ENCODE results near the gene FRMPD4.
"Not testable (repeated sequence)": the region's sequence is repeated elsewhere in the genome, so short reads cannot be mapped to it uniquely, and the experiment has no call there.

Gene FRMPD4

GRCh38 chrX:12538096-12538495 lies 399.8 kb downstream of the FRMPD4 start:
- DNase-seq (ENCODE audit: low read depth), result not testable (repeated sequence)

DNA sequence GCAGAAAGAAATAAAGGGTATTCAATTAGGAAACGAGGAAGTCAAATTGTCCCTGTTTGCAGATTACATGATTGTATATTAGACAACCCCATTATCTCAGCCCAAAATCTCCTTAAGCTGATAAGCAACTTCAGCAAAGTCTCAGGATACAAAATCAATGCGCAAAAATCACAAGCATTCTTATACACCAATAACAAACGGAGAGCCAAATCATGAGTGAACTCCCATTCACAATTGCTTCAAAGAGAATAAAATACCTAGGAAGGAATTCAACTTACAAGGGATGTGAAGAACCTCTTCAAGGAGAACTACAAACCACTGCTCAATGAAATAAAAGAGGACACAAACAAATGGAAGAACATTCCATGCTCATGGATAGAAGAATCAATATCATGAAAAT lies 404.0 kb downstream of the FRMPD4 start:
- DNase-seq (ENCODE audit: low read depth), result not testable (repeated sequence)

DNA sequence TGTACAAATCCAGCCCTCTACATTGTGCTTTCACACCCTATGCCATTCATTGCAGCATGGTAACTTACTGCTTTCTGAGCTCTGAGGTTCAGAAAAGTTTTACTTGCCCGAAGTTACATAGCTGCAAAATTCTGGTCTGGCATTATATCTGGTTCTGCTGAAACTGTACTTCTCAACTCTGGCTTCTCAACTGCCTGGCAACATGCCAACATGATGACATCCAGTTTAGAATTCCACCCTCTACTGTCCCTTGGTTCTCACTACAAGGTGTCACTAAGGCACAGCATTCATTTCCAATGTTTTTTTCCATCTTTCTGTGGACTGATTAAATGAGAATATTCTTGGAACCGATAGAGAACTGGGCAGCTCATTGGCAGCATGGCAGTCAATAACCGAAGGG lies 410.1 kb downstream of the FRMPD4 start:
- no peak for DNase-seq (ENCODE audit: low read depth)

DNA sequence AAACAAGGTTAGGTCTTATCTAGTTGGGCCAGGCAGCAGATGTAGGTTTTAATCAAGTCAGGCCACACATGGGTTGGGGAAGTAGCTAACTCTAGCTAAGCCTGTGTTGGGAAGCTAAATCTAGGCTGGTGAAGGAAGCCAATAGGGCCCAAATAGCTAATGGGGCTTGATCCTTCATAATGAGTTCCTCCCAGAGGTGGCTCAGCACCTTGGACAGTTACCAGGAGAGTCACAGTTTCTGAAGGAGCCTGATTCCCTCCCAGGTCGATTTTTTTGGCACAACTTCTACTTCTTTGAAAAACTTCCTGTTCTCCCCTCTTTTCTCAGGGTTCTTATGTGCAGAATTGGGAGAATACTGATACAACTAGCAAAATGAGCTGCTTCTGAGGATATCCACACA lies 410.5 kb downstream of the FRMPD4 start:
- DNase-seq (ENCODE audit: low read depth), result no peak

DNA sequence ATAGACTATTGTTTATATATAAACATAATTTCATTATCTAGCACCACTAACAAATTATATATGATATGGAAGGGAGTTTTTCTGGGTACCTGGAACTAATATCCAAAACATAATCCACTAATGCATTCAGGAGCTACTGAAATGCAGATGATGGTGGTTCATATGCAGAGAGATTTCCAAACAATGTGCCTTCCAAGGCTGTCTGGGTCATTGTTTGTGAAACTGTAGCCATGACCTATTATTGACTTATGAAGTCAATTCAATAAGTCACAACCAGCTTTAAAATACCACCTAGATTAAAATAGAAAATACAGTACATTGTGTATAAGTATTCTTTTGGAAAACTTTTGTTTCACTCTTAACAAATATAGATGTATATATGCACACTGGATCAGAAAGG lies 415.9 kb downstream of the FRMPD4 start:
- DNase-seq (ENCODE audit: low read depth), result no peak

GRCh38 chrX:12563121-12563520 lies 424.8 kb downstream of the FRMPD4 start:
- DNase-seq (ENCODE audit: low read depth), result no peak

DNA sequence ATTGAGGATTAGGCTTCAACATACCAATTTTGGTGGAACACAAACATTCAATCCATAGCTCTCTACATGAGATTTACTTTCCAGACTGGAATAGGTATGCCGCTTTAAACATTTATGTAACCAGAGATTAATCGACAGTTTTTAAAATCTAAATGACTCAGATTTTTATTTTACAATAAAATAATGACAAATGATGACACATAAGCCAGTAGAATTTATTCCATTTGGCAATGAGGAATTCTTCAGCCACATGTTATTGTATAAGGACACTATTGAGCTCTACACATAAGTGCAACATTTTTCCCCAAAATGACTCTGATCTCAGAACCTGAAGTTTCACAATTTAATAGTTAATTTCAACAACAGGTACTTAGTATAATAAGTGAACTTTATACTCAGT lies 425.9 kb downstream of the FRMPD4 start:
- DNase-seq (ENCODE audit: low read depth), result no peak

- DNase-seq (ENCODE audit: low read depth), result no peak
Measured at GRCh38 chrX:12567857-12568256, 429.6 kb downstream of the FRMPD4 start.

DNA sequence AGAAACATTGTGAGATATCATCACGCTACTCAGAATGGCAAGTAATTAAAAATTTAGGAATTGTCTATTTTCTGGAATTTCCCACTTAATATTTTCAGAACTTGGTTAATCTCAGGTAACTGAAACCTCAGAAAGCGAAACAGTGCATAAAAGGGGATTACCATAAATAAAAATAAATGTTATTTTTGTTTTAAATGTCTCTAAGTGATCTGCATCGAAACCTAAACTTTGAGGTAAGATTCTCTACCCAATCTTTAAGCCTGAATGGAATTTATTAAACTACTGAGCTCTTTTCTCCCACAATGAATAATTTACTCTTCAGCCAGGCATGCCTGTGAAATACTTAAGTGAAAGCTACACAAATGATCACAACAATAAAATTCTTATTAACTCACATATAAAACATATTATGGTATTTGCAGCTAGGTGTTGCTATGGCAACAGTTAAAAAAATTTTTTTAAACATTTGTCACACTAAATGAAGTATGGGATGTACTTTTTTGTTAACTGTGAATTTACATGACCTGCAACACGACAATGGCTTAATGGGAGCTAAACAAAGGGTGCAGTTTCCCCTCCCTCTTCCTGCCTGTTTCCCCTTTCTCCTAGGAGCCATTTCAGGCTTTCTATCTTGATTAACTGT lies 432.7 kb downstream of the FRMPD4 start:
- no peak for DNase-seq (ENCODE audit: low read depth)

GRCh38 chrX:12579311-12579710 lies 441.0 kb downstream of the FRMPD4 start:
- no peak for DNase-seq (ENCODE audit: low read depth)

DNA sequence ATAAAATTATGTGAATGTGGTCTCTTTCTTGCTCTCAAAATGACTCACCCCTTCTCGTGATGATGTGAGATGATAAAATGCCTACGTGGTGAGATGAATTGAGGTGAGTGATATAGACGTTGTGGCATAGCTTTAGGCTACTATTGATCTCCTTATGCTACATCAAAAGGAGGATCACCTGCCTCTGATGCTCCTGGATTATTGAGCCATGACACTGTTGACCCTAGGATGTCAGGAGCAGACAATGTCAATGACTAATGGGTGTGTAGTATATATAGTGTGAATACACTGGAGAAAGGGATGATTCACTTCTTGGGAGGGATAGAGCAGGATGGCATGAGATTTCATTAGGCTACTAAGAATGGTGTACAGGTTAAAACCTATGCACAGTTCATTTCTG lies 442.3 kb downstream of the FRMPD4 start:
- DNase-seq (ENCODE audit: low read depth), result no peak

DNA sequence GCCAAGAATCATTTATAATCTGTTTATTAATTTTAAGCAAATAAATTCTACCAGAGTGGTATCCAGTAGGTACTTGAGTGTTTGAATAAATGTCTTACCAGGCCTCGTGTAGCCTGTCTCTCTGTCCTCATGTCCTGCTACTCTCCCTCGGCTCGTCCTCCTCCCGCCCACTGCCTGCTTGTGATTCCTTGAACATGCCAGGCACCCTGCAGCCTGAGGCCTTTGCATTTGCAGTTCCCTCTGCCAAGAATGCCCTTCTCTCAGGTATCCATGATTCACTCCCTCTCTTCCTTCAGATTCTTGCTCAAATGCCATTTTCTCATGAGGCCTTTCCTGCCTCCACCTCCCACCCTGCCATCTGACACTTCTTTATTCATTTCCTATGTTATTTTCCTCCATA lies 443.3 kb downstream of the FRMPD4 start:
- no peak for DNase-seq (ENCODE audit: low read depth)

- DNase-seq (ENCODE audit: low read depth), result no peak
Measured at GRCh38 chrX:12582649-12583048, 444.4 kb downstream of the FRMPD4 start.

DNA sequence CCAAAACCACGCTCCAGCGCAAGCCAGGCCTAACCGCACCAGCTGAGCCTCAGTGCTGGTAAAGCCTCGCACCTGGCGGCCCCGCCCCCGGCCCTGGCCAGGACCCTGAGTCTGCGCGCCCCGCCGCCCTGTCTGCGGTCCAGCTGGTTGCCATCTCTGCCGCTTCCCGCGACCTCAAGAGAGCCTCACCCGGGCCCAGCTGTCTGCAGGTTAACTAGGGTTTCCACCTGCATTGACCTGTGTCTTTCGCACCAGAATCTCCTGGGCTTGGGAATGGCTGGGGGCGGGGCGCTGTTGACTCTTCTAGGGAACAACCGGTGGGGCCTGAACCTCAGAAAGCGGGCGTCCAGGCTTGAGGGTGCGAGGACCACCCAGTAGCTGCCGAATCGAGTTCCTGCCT lies 445.3 kb downstream of the FRMPD4 start:
- DNase-seq (ENCODE audit: low read depth), result no peak

GRCh38 chrX:12595720-12596119 lies 457.4 kb downstream of the FRMPD4 start:
- no peak for DNase-seq (ENCODE audit: low read depth)

- peak; percentile 64 for DNase-seq (ENCODE audit: low read depth)
Measured at GRCh38 chrX:12610079-12610478, 471.8 kb downstream of the FRMPD4 start.

- no peak for DNase-seq (ENCODE audit: low read depth)
Measured at GRCh38 chrX:12611471-12611870, 473.2 kb downstream of the FRMPD4 start.

DNA sequence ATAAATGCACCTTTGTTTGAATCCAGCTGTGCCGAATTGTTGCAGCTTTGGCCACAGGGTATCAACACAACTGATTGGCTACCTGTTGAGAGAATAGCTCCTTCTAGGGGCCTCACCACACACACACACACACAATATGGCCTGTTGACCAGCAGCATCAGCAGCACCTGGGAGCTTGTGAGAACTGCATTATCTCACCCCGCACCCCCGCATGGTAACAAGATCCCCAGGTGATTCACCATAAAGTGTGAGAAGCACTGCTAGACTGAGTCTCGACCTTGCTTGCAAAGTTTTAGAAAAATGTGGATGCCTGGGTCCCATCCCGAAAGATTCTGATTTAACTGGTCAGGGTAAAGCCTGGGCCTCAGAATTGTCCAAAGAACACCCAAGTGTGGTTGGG lies 476.0 kb downstream of the FRMPD4 start:
- no peak for DNase-seq (ENCODE audit: low read depth)

GRCh38 chrX:12615061-12615460 lies 476.8 kb downstream of the FRMPD4 start:
- DNase-seq (ENCODE audit: low read depth), result no peak

DNA sequence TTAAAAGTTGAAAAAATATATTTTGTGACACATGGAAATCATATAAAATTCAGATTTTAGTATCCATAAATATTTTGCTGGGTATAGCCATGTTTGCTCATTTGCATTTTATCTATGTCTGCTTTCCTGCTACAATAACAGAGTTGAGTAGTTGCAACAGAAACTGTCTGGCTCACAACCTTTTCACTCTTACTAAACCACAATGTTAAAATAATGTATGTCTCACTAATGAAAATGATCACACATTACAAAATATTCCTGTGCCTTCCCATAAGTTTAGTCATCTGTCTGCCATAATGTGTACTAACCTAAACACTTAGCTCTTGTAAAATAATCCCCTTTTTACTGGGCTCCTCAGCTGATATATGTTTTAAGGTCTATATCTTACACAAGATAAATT lies 479.0 kb downstream of the FRMPD4 start:
- no peak for DNase-seq (ENCODE audit: low read depth)

- DNase-seq (ENCODE audit: low read depth), result no peak
Measured at GRCh38 chrX:12647230-12647629, 509.0 kb downstream of the FRMPD4 start.

- no peak for DNase-seq (ENCODE audit: low read depth)
Measured at GRCh38 chrX:12648995-12649394, 510.7 kb downstream of the FRMPD4 start.

DNA sequence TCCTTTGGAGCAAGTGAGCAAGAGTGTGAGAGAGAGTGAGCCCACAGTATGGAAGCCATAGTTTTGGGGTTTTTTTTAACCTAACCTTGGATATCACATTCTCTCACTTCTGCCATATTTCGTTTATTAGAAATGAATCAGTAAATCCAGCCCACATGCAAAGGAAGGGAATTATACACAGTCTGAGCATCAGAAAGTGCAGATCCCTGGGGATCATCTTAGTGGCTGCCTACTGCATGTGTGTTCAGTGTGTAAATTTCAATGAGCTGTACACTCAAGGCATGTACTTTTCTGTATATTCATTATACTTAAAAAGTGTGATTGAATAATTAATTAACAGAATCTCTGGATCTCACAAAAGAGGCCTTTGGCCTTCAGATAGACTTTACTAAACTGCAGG lies 519.2 kb downstream of the FRMPD4 start:
- DNase-seq (ENCODE audit: low read depth), result no peak

GRCh38 chrX:12657881-12658280 lies 519.6 kb downstream of the FRMPD4 start:
- DNase-seq (ENCODE audit: low read depth), result no peak

- no peak for DNase-seq (ENCODE audit: low read depth)
Measured at GRCh38 chrX:12661464-12661863, 523.2 kb downstream of the FRMPD4 start.
